ENCODE results near the gene FSTL3. TPM values are rescaled to one million over a fixed set of nuclear protein-coding genes. Genes with fewer than 3 reads are reported as not detected.

FSTL3 gene
- polyA plus RNA-seq, 1 of the 3 experiments (the other 2 are of a cell fraction) = 64.4 TPM

GRCh38 chr19:661427-662196, 14.6 kb upstream of the FSTL3 start:
- DNase-seq = no peak
- peaks cover 7 to 32% of the 10 kb centered on the region in 2 experiments; a peak in 2 of 4 replicates for H3K4me1 ChIP-seq (ENCODE audit: control insufficient read depth in 1 of 2, insufficient read depth in 2 of 2, low read depth in 1 of 2, low read length in 1 of 2)
- CTCF ChIA-PET = interaction anchor here (1.0 kb wide), 1 partner anchor 76 kb away, joined by 4 read pairs; no protein-coding TSS in a partner anchor

More at GRCh38 chr19:661427-662196, 14.6 kb upstream of the FSTL3 start:
- H3K9ac ChIP-seq = peak overlapping the region; percentile 97
- H3K9me3 ChIP-seq = no peaks in the 10 kb centered on the region
- peak overlapping the region; percentile 99 for H3K4me2 ChIP-seq
- H3K27me3 ChIP-seq (ENCODE audit: insufficient read depth) = no peaks in the 10 kb centered on the region
- H3K9me2 ChIP-seq = no peaks in the 10 kb centered on the region
- H3K4me3 ChIP-seq (ENCODE audit: low read depth in 2 of 2, low read length in 1 of 2) = peak overlapping the region; percentile 86 to 96
- no peak for TF ChIP-seq MAX (IDR thresholded peaks at IDR 0.05; ENCODE audit: low read depth)
- TF ChIP-seq USF1 (IDR thresholded peaks at IDR 0.05; ENCODE audit: borderline replicate concordance, low read depth) = no peak
- no peak for TF ChIP-seq RCOR1 (IDR thresholded peaks at IDR 0.05; ENCODE audit: low read length)
- TF ChIP-seq FOXM1 (IDR thresholded peaks at IDR 0.05; ENCODE audit: low read depth) = no peak
- TF ChIP-seq GATA2 (CRISPR knock-in tag; IDR thresholded peaks at IDR 0.05) = no peak
- TF ChIP-seq NRF1 (IDR thresholded peaks at IDR 0.05; ENCODE audit: low read depth, low read length) = no peak
- no peak for TF ChIP-seq NFIC (IDR thresholded peaks at IDR 0.05; ENCODE audit: borderline replicate concordance)
- no peak for TF ChIP-seq SMC3 (IDR thresholded peaks at IDR 0.05; ENCODE audit: low read depth, low read length)
- TF ChIP-seq CTCF (IDR thresholded peaks at IDR 0.05) = no peak
- no peak for TF ChIP-seq PBX3 (IDR thresholded peaks at IDR 0.05)
- no peak for TF ChIP-seq TAF1 (IDR thresholded peaks at IDR 0.05; ENCODE audit: borderline replicate concordance, low read depth, low read length)
- TF ChIP-seq EP300 (IDR thresholded peaks at IDR 0.05; ENCODE audit: borderline replicate concordance in 1 of 2, low read depth in 1 of 2, low read length in 1 of 2) = no peak
- TF ChIP-seq YY1 (IDR thresholded peaks at IDR 0.05; ENCODE audit: low read depth) = no peak
- TF ChIP-seq TEAD4 (IDR thresholded peaks at IDR 0.05; ENCODE audit: borderline replicate concordance, insufficient read depth) = no peak
- no peak for TF ChIP-seq USF2 (IDR thresholded peaks at IDR 0.05; ENCODE audit: borderline replicate concordance, low read depth, low read length)
- no peak for TF ChIP-seq GABPA (IDR thresholded peaks at IDR 0.05; ENCODE audit: low read depth)
- TF ChIP-seq CHD2 (IDR thresholded peaks at IDR 0.05; ENCODE audit: low read length, partially characterized antibody) = no peak
- no peak for TF ChIP-seq SIN3A (IDR thresholded peaks at IDR 0.05; ENCODE audit: borderline replicate concordance, low read depth, low read length)
- no peak for TF ChIP-seq RFX5 (IDR thresholded peaks at IDR 0.05; ENCODE audit: low read length)
- no peak overlapping the region; the same call in 1 of the 2 replicates for H2AFZ ChIP-seq (ENCODE audit: low read depth)
- peak overlapping the region in 1 of 2 experiments; percentile 54; a peak in 2 of 4 replicates for H3K27ac ChIP-seq (ENCODE audit: low read depth in 2 of 2, low read length in 1 of 2)
- peaks cover 4% of the 10 kb centered on the region for H3F3A ChIP-seq (replicated peaks; ENCODE audit: insufficient read depth)
- peaks cover 59% of the 10 kb centered on the region for H4K20me1 ChIP-seq (ENCODE audit: insufficient read depth)
- POLR2A ChIA-PET = interaction anchor here (0.9 kb wide), 1 partner anchor 19 kb away, joined by 3 read pairs; no protein-coding TSS in a partner anchor
- WGBS (ENCODE audit: low lambda C conversion rate) = 32% methylated on average over 31 of the region's 31 CpGs
- H3K79me2 ChIP-seq (ENCODE audit: insufficient read depth) = peaks cover 66% of the 10 kb centered on the region
- peaks cover 0 to 9% of the 10 kb centered on the region in 2 experiments for H3K36me3 ChIP-seq (replicated peaks in 1 of 2; ENCODE audit: control insufficient read depth in 1 of 2, insufficient read depth in 2 of 2, low read length in 1 of 2)
